Medulla oblongata (tissue), 1 donor: ENCODE measurements around the gene FADS1.

ENCODE experiments used
- DNase-seq: peaks from one replicate; pipeline ENCODE4 v3.0.0-alpha.2; 2015; ENCODE audit errors: extremely low spot score

FADS1 gene

GRCh38 chr11:61797263-61797944, 19.4 kb downstream of the FADS1 start:
- peak; percentile 95 for DNase-seq

GRCh38 chr11:61795876-61796526, 20.8 kb downstream of the FADS1 start:
- no peak for DNase-seq

GRCh38 chr11:61795459-61795858, 21.3 kb downstream of the FADS1 start:
- DNase-seq = no peak

- no peak for DNase-seq
These were observed 22.2 kb downstream of the FADS1 start for GRCh38 chr11:61794579-61794978.

- DNase-seq = no peak
These were observed 23.0 kb downstream of the FADS1 start for GRCh38 chr11:61793829-61794204.

GRCh38 chr11:61793083-61793828, 23.5 kb downstream of the FADS1 start:
- DNase-seq = no peak

- peak; percentile 95 for DNase-seq
These were observed 24.3 kb downstream of the FADS1 start, which contains the start of the genes FEN1 and TMEM258 for GRCh38 chr11:61792310-61793082. Gene FEN1, plus strand, starts transcription at chr11:61792911. Its CDS starts 2,451 bp downstream, at chr11:61795362. Gene TMEM258, minus strand, starts transcription at chr11:61792599. Its CDS starts 41 bp downstream, at chr11:61792558.

- peak; percentile 96 for DNase-seq
These were observed 25.0 kb downstream of the FADS1 start for GRCh38 chr11:61791737-61792309.

- peak; percentile 86 for DNase-seq
These were observed 28.8 kb downstream of the FADS1 start for GRCh38 chr11:61787928-61788491.

- DNase-seq = no peak
These were observed 30.9 kb downstream of the FADS1 start for GRCh38 chr11:61785837-61786402.

GRCh38 chr11:61784506-61784805, 32.3 kb downstream of the FADS1 start:
- no peak for DNase-seq

- no peak for DNase-seq
These were observed 32.9 kb downstream of the FADS1 start for GRCh38 chr11:61783717-61784505.

- no peak for DNase-seq
These were observed 34.0 kb downstream of the FADS1 start for GRCh38 chr11:61782841-61783240.

- no peak for DNase-seq
These were observed 34.5 kb downstream of the FADS1 start for GRCh38 chr11:61782299-61782698.

- DNase-seq = no peak
These were observed 35.2 kb downstream of the FADS1 start for GRCh38 chr11:61781585-61781984.

GRCh38 chr11:61780581-61781162, 36.1 kb downstream of the FADS1 start:
- DNase-seq = no peak

GRCh38 chr11:61779666-61780525, 36.9 kb downstream of the FADS1 start:
- no peak for DNase-seq

- no peak for DNase-seq
These were observed 37.7 kb downstream of the FADS1 start for GRCh38 chr11:61778920-61779650.
